Duodenal mucosa (tissue), 2 donors: ENCODE measurements around the gene SPACA7.

Experiments
- H3K27ac ChIP-seq: one replicate; pipeline ENCODE4 v1.7.0; 2013; ENCODE audit warnings: low read depth, low read length
- H3K27me3 ChIP-seq, 2 donors: one replicate each; pipeline ENCODE4 v1.7.0; 2013; ENCODE audit warnings: low read length in 2 of 2, control low read depth in 1 of 2; ENCODE audit not compliant: insufficient read depth in 2 of 2, control insufficient read depth in 1 of 2
- H3K36me3 ChIP-seq, 2 donors: one replicate each; pipeline ENCODE4 v1.7.0; 2013; ENCODE audit warnings: low read length in 2 of 2, control low read depth in 1 of 2; ENCODE audit not compliant: insufficient read depth in 2 of 2, control insufficient read depth in 1 of 2
- H3K4me1 ChIP-seq, 2 donors: one replicate each; pipeline ENCODE4 v1.7.0; 2013; ENCODE audit warnings: low read length in 2 of 2, control low read depth in 1 of 2; ENCODE audit not compliant: insufficient read depth in 2 of 2, control insufficient read depth in 1 of 2
- H3K4me3 ChIP-seq, 2 donors: one replicate each; pipeline ENCODE4 v1.7.0; 2013; ENCODE audit warnings: low read length in 2 of 2, low read depth in 1 of 2
- H3K9ac ChIP-seq, 2 donors: one replicate each; pipeline ENCODE4 v1.7.0; 2013; ENCODE audit warnings: low read length in 2 of 2, low read depth in 1 of 2
- H3K9me3 ChIP-seq, 2 donors: one replicate each; pipeline ENCODE4 v1.7.0; 2013; ENCODE audit warnings: low read length in 2 of 2, control low read depth in 1 of 2; ENCODE audit not compliant: control insufficient read depth in 1 of 2

The SPACA7 gene

GRCh38 chr13:112464720-112465119 lies 88.6 kb downstream of the SPACA7 start:
- no peak overlapping the region for H3K4me3 ChIP-seq
- no peaks in the 10 kb centered on the region for H3K4me1 ChIP-seq
- no peak overlapping the region for H3K9ac ChIP-seq
- no peaks in the 10 kb centered on the region for H3K36me3 ChIP-seq
- no peak overlapping the region for H3K27ac ChIP-seq
- H3K9me3 ChIP-seq = no peaks in the 10 kb centered on the region
- H3K27me3 ChIP-seq = no peaks in the 10 kb centered on the region

GRCh38 chr13:112465251-112466131 lies 89.3 kb downstream of the SPACA7 start:
- no peak overlapping the region for H3K9ac ChIP-seq
- no peaks in the 10 kb centered on the region for H3K4me1 ChIP-seq
- H3K36me3 ChIP-seq = no peaks in the 10 kb centered on the region
- no peak overlapping the region for H3K4me3 ChIP-seq
- no peaks in the 10 kb centered on the region for H3K27me3 ChIP-seq
- no peaks in the 10 kb centered on the region for H3K9me3 ChIP-seq
- H3K27ac ChIP-seq = no peak overlapping the region

- Histone ChIP-seq H3K9me3 (no peaks in the 10 kb centered on the region), H3K27me3 (no peaks in the 10 kb centered on the region), H3K4me3 (no peak overlapping the region), H3K4me1 (no peaks in the 10 kb centered on the region), H3K9ac (no peak overlapping the region), H3K36me3 (no peaks in the 10 kb centered on the region), H3K27ac (no peak overlapping the region)
Observed at GRCh38 chr13:112466132-112467058, 90.2 kb downstream of the SPACA7 start.

- H3K27me3 ChIP-seq = no peaks in the 10 kb centered on the region
- H3K27ac ChIP-seq = no peak overlapping the region
- H3K36me3 ChIP-seq = no peaks in the 10 kb centered on the region
- no peaks in the 10 kb centered on the region for H3K9me3 ChIP-seq
- no peaks in the 10 kb centered on the region for H3K4me1 ChIP-seq
- no peak overlapping the region for H3K9ac ChIP-seq
- H3K4me3 ChIP-seq = no peak overlapping the region
Observed at GRCh38 chr13:112467236-112467635, 91.1 kb downstream of the SPACA7 start.

- Histone ChIP-seq H3K27ac (no peak overlapping the region), H3K36me3 (no peaks in the 10 kb centered on the region), H3K9me3 (no peaks in the 10 kb centered on the region), H3K27me3 (no peaks in the 10 kb centered on the region), H3K4me3 (no peak overlapping the region), H3K9ac (no peak overlapping the region), H3K4me1 (no peaks in the 10 kb centered on the region)
Observed at GRCh38 chr13:112468069-112468468, 91.9 kb downstream of the SPACA7 start.

- Histone ChIP-seq H3K4me1 (no peaks in the 10 kb centered on the region), H3K9ac (no peak overlapping the region), H3K4me3 (no peak overlapping the region), H3K36me3 (no peaks in the 10 kb centered on the region), H3K27ac (no peak overlapping the region), H3K9me3 (no peaks in the 10 kb centered on the region), H3K27me3 (no peaks in the 10 kb centered on the region)
Observed at GRCh38 chr13:112469071-112469745, 93.1 kb downstream of the SPACA7 start.

GRCh38 chr13:112473818-112474217 lies 97.7 kb downstream of the SPACA7 start:
- H3K9me3 ChIP-seq = no peaks in the 10 kb centered on the region
- H3K4me1 ChIP-seq = peaks cover 0 to 5% of the 10 kb centered on the region in 2 donors
- H3K27me3 ChIP-seq = no peaks in the 10 kb centered on the region
- H3K4me3 ChIP-seq = no peak overlapping the region
- no peaks in the 10 kb centered on the region for H3K36me3 ChIP-seq
- no peak overlapping the region for H3K27ac ChIP-seq
- no peak overlapping the region for H3K9ac ChIP-seq

- Histone ChIP-seq H3K36me3 (no peaks in the 10 kb centered on the region), H3K4me1 (peaks cover 0 to 5% of the 10 kb centered on the region in 2 donors), H3K9me3 (no peaks in the 10 kb centered on the region), H3K27me3 (no peaks in the 10 kb centered on the region), H3K9ac (no peak overlapping the region), H3K4me3 (no peak overlapping the region), H3K27ac (no peak overlapping the region)
Observed at GRCh38 chr13:112474869-112475268, 98.7 kb downstream of the SPACA7 start.

- no peak overlapping the region for H3K4me3 ChIP-seq
- H3K27ac ChIP-seq = no peak overlapping the region
- no peaks in the 10 kb centered on the region for H3K9me3 ChIP-seq
- no peaks in the 10 kb centered on the region for H3K36me3 ChIP-seq
- no peaks in the 10 kb centered on the region for H3K27me3 ChIP-seq
- peaks cover 0 to 5% of the 10 kb centered on the region in 2 donors for H3K4me1 ChIP-seq
- H3K9ac ChIP-seq = no peak overlapping the region
Observed at GRCh38 chr13:112475889-112476288, 99.7 kb downstream of the SPACA7 start.
